CD4-positive, alpha-beta T cell treated with Interleukin-2 at 100 ng/mL for 4 hours (primary cell): ENCODE measurements around the gene PLSCR1.
"Not testable (repeated sequence)": the region's sequence is repeated elsewhere in the genome, so short reads cannot be mapped to it uniquely, and the experiment has no call there.

Experiments used
- DNase-seq: peaks from one replicate; pipeline ENCODE4 v3.0.0-alpha.2; 2020; ENCODE audit warnings: low spot score

Gene PLSCR1

GRCh38 chr3:146550070-146550615, 5.7 kb upstream of the PLSCR1 start:
- DNase-seq, result no peak

GRCh38 chr3:146547235-146547835, 2.9 kb upstream of the PLSCR1 start:
- DNase-seq, result no peak

DNA sequence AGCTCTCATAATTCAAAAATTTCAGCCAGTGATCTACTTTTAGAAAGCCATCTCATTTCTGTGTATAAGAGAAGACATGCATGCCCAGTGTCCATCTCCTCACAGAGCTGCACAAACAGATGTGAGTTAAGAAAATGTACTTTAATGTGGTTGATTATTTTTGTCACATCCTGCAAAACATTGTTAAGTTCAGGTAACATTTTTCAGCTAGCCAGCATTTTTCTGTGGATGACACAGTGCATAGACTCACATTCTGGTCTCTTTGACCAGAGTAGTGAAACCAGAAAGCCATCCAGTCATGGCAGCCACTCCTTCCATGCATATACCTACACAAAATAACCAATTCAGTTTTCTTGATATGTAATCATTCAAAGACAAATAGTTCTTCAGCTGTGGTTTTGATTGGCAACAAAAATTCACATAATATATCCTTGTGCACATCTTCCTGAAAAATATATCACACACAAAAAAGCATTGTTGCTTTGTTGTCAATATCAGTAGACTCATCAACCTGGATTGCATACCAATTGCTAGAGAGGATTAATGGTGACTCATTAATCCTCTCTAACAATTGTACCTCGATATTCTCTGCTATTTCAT, 2.1 kb upstream of the PLSCR1 start:
- no peak for DNase-seq

DNA sequence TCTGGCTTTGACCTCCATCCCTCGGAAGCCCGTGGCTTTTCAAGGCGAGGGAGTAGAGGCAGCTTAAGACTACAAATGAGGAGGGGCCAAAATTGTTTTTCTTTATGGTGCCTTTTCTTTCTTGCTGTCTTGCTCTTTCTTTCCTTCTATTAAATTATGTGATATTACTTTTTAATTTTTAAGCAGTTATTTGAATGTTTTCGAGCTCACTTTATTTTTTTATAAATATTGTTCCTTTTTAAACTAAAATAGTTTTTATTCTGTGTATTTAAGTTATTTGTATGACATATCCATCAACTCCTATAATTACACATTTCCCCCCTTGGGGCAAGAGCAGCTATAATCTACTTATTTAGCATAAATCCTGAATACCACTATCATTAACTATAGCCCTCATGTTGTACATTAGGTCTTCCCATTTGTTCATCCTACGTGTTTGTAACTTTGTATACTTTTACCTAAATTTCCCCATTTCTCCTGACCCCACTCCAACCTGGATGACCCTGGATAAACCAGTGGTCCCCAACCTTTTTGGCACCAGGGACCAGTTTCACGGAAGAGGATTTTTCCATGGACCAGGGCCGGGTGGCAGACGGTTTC, 622 bp upstream of the PLSCR1 start:
- no peak for DNase-seq

DNA sequence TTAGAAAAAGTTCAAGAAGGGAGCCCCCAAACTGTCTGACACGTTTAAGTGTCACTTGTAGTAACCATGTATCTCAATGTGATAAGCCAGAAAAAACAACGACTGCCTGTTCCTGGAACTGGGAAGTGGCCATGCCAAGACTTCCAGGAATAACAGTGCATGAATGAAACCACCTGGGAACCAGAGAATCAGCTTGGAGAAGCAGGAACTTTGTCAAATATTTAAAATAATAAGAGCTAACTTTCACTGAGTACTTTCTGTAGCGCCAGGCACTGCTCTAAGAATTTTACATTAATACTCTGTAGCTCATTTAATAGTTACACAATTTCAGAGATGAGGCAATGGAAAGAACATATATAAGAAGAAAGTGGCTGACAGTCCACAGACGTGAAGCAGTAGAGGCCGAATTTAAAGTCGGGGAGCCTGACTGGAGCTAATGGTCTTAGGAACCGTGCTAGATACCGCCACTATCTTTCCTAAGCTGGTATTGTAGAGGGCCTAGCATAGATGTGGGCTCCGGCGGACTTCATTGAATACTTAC, 876 bp downstream of the PLSCR1 start:
- DNase-seq, result peak; percentile 14

DNA sequence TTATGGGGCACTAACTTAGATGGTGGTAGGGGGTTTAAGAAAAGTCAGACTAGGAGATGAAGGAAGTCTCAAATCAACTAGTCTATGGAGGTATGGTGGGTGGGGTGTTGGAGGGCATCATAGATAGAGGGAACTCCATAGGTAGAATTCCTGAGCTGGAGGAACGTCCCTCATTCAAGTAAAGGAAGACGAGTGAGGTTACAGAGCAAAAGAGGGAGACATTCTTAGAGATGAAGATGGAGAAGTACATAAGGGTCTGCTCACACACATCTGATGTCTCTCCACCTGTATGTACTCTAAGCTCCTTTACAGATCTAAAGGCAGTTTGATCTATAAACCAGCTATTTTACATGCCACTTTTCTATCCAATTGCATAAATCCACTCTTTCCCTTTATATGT, 1.4 kb downstream of the PLSCR1 start:
- DNase-seq, result no peak

- no peak for DNase-seq
These were observed 2.2 kb downstream of the PLSCR1 start for GRCh38 chr3:146542179-146542578.

- no peak for DNase-seq
These were observed 3.4 kb downstream of the PLSCR1 start for GRCh38 chr3:146540978-146541377.

DNA sequence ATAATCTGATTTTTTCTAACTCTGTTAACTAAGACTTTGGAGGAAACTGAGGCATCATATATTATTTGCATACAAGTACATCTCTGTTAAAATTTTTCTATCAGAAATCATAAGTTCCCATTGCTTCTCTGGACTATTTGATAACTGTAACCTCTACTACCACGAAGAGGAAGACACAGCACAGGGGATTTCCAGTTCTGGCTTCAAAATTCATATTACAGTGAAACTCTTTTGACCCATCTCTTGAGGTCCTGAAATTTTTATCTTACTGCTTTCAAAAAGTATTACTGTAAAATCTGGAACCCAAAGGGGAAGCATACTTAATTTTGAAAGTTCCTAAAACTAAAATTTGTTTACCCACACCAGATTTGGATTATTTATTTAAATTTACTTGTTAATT, 4.2 kb downstream of the PLSCR1 start:
- no peak for DNase-seq

GRCh38 chr3:146539315-146539714, 5.1 kb downstream of the PLSCR1 start:
- DNase-seq, result no peak

GRCh38 chr3:146537603-146538002, 6.8 kb downstream of the PLSCR1 start:
- DNase-seq, result no peak

GRCh38 chr3:146536681-146537080, 7.7 kb downstream of the PLSCR1 start:
- DNase-seq, result no peak

- no peak for DNase-seq
These were observed 12.0 kb downstream of the PLSCR1 start for GRCh38 chr3:146532406-146532805.

GRCh38 chr3:146530609-146531008, 13.8 kb downstream of the PLSCR1 start:
- DNase-seq, result no peak

GRCh38 chr3:146529021-146529420, 15.4 kb downstream of the PLSCR1 start:
- no peak for DNase-seq

- no peak for DNase-seq
These were observed 19.4 kb downstream of the PLSCR1 start for GRCh38 chr3:146524961-146525360.

GRCh38 chr3:146523531-146523930, 20.9 kb downstream of the PLSCR1 start:
- DNase-seq, result no peak

- not testable (repeated sequence) for DNase-seq
These were observed 21.9 kb downstream of the PLSCR1 start for GRCh38 chr3:146522174-146523158.

- no peak for DNase-seq
These were observed 23.0 kb downstream of the PLSCR1 start for GRCh38 chr3:146521394-146521793.

GRCh38 chr3:146519810-146520209, 24.6 kb downstream of the PLSCR1 start:
- DNase-seq, result no peak

DNA sequence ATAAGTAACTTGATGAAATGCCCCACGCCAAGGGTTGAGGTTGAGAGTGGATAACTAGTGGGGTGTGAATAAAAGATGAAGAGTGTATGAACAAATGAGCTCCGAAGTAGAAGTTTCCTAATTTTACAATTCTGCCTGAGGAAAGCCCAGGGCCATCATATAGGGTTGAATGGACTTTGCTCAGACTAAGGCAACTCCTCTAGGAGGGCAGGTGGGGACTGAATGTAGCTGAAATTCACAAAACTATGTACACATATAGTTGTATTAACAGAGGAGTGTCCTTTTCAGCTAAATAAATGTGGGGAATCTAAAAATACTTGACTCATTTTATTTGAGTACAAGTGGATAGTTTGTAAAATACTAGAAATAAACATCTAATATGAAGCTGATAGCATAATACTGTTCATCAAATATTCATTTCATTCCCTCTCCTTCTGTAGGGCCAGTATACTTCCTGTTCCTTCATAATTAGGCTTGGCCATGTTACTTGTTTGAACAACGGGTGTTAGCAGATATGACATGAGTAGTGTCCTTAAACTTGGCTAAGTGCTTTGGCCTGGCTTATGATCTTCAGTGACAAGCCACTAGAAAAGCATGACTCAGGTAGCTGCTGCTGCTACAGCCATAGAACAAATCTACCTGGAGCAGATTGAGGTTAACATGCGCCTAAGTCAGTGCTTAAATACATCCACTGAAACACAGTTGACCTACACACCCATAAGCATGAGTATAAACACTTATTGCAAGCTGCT, 26.5 kb downstream of the PLSCR1 start:
- no peak for DNase-seq
